ENCODE results near the gene ZFAND2B.
A peak's percentile ranks its signal among the peaks of the same experiment; 100 is the strongest.

ZFAND2B gene

GRCh38 chr2:219206328-219207133 lies at the start of gene ZFAND2B:
TSS of gene ZFAND2B (plus strand) at chr2:219206782. CDS start at chr2:219206988, 206 bp downstream.
- no peaks in the 10 kb centered on the region for H3K27me3 Mint-ChIP-seq
- peaks cover 14% of the 10 kb centered on the region for H3K4me1 Mint-ChIP-seq
- H3K36me3 Mint-ChIP-seq: peaks cover 13% of the 10 kb centered on the region
- H3K27ac Mint-ChIP-seq: peak within 1 kb of the TSS; percentile 81
- H3K4me3 Mint-ChIP-seq: peak within 1 kb of the TSS; percentile 80
- peak; percentile 99 for ATAC-seq
- no peaks in the 10 kb centered on the region for H3K9me3 Mint-ChIP-seq

- H3K4me1 Mint-ChIP-seq: peaks cover 28% of the 10 kb centered on the region
- no peak overlapping the region for H3K4me3 Mint-ChIP-seq
- no peak for ATAC-seq
- no peaks in the 10 kb centered on the region for H3K9me3 Mint-ChIP-seq
- no peak overlapping the region for H3K27ac Mint-ChIP-seq
- peaks cover 30% of the 10 kb centered on the region for H3K36me3 Mint-ChIP-seq
- no peaks in the 10 kb centered on the region for H3K27me3 Mint-ChIP-seq
Observed at GRCh38 chr2:219157396-219157795, 49.2 kb upstream of the ZFAND2B start.

- H3K9me3 Mint-ChIP-seq: no peaks in the 10 kb centered on the region
- H3K4me3 Mint-ChIP-seq: no peak overlapping the region
- peaks cover 31% of the 10 kb centered on the region for H3K36me3 Mint-ChIP-seq
- no peaks in the 10 kb centered on the region for H3K27me3 Mint-ChIP-seq
- ATAC-seq: no peak
- H3K4me1 Mint-ChIP-seq: peaks cover 28% of the 10 kb centered on the region
- H3K27ac Mint-ChIP-seq: no peak overlapping the region
Observed at GRCh38 chr2:219158025-219158424, 48.6 kb upstream of the ZFAND2B start.

- Mint-ChIP-seq H3K4me1 (peaks cover 28% of the 10 kb centered on the region), H3K4me3 (no peak overlapping the region), H3K27ac (no peak overlapping the region), H3K27me3 (no peaks in the 10 kb centered on the region), H3K9me3 (no peaks in the 10 kb centered on the region), H3K36me3 (peaks cover 29% of the 10 kb centered on the region)
- ATAC-seq: no peak
Observed at GRCh38 chr2:219158586-219158985, 48.0 kb upstream of the ZFAND2B start.

- Mint-ChIP-seq H3K36me3 (peaks cover 34% of the 10 kb centered on the region), H3K4me3 (peak overlapping the region; percentile 90), H3K9me3 (no peaks in the 10 kb centered on the region), H3K27me3 (no peaks in the 10 kb centered on the region), H3K27ac (peak overlapping the region; percentile 92), H3K4me1 (peaks cover 28% of the 10 kb centered on the region)
- no peak for ATAC-seq
Observed at GRCh38 chr2:219159771-219160185, 46.8 kb upstream of the ZFAND2B start.

- Mint-ChIP-seq H3K27ac (peak within 1 kb of the TSS; percentile 92), H3K36me3 (peaks cover 40% of the 10 kb centered on the region), H3K4me1 (peaks cover 28% of the 10 kb centered on the region), H3K9me3 (no peaks in the 10 kb centered on the region), H3K4me3 (peak within 1 kb of the TSS; percentile 90), H3K27me3 (no peaks in the 10 kb centered on the region)
- peak; percentile 94 for ATAC-seq
Observed at GRCh38 chr2:219160186-219161017, 46.2 kb upstream of the ZFAND2B start, which contains the start of gene NHEJ1. TSS of gene NHEJ1 (minus strand) at chr2:219160815. CDS start at chr2:219158362, 2,453 bp downstream.

GRCh38 chr2:219161097-219161496 lies 45.5 kb upstream of the ZFAND2B start:
- Mint-ChIP-seq H3K4me3 (peak overlapping the region; percentile 90), H3K36me3 (peaks cover 47% of the 10 kb centered on the region), H3K27me3 (no peaks in the 10 kb centered on the region), H3K4me1 (peaks cover 28% of the 10 kb centered on the region), H3K9me3 (no peaks in the 10 kb centered on the region), H3K27ac (peak overlapping the region; percentile 92)
- ATAC-seq: no peak

GRCh38 chr2:219163156-219163555 lies 43.4 kb upstream of the ZFAND2B start:
- no peaks in the 10 kb centered on the region for H3K27me3 Mint-ChIP-seq
- H3K4me3 Mint-ChIP-seq: no peak overlapping the region
- H3K27ac Mint-ChIP-seq: peak overlapping the region; percentile 4
- no peaks in the 10 kb centered on the region for H3K9me3 Mint-ChIP-seq
- peaks cover 33% of the 10 kb centered on the region for H3K4me1 Mint-ChIP-seq
- no peak for ATAC-seq
- peaks cover 34% of the 10 kb centered on the region for H3K36me3 Mint-ChIP-seq

GRCh38 chr2:219165058-219165911 lies 41.3 kb upstream of the ZFAND2B start:
- no peaks in the 10 kb centered on the region for H3K27me3 Mint-ChIP-seq
- H3K36me3 Mint-ChIP-seq: peaks cover 33% of the 10 kb centered on the region
- H3K4me3 Mint-ChIP-seq: no peak overlapping the region
- no peak for ATAC-seq
- H3K9me3 Mint-ChIP-seq: no peaks in the 10 kb centered on the region
- no peak overlapping the region for H3K27ac Mint-ChIP-seq
- peaks cover 21% of the 10 kb centered on the region for H3K4me1 Mint-ChIP-seq

- ATAC-seq: no peak
- peak overlapping the region; percentile 22 for H3K27ac Mint-ChIP-seq
- H3K4me3 Mint-ChIP-seq: no peak overlapping the region
- peaks cover 27% of the 10 kb centered on the region for H3K4me1 Mint-ChIP-seq
- peaks cover 48% of the 10 kb centered on the region for H3K36me3 Mint-ChIP-seq
- no peaks in the 10 kb centered on the region for H3K9me3 Mint-ChIP-seq
- H3K27me3 Mint-ChIP-seq: no peaks in the 10 kb centered on the region
Observed at GRCh38 chr2:219167997-219168396, 38.6 kb upstream of the ZFAND2B start.

GRCh38 chr2:219168526-219168925 lies 38.1 kb upstream of the ZFAND2B start:
- Mint-ChIP-seq H3K27ac (peak overlapping the region; percentile 22), H3K4me3 (no peak overlapping the region), H3K4me1 (peaks cover 32% of the 10 kb centered on the region), H3K36me3 (peaks cover 49% of the 10 kb centered on the region), H3K27me3 (no peaks in the 10 kb centered on the region), H3K9me3 (no peaks in the 10 kb centered on the region)
- ATAC-seq: no peak

GRCh38 chr2:219168932-219169331 lies 37.6 kb upstream of the ZFAND2B start:
- Mint-ChIP-seq H3K27me3 (no peaks in the 10 kb centered on the region), H3K4me3 (no peak overlapping the region), H3K27ac (peak overlapping the region; percentile 22), H3K36me3 (peaks cover 49% of the 10 kb centered on the region), H3K4me1 (peaks cover 35% of the 10 kb centered on the region), H3K9me3 (no peaks in the 10 kb centered on the region)
- no peak for ATAC-seq

GRCh38 chr2:219169930-219170654 lies 36.5 kb upstream of the ZFAND2B start, which contains the start of gene SLC23A3:
TSS of gene SLC23A3 (minus strand) at chr2:219170029. CDS start at chr2:219169984, 45 bp downstream.
- H3K27me3 Mint-ChIP-seq: no peaks in the 10 kb centered on the region
- peaks cover 46% of the 10 kb centered on the region for H3K4me1 Mint-ChIP-seq
- peak within 1 kb of the TSS; percentile 22 for H3K27ac Mint-ChIP-seq
- ATAC-seq: no peak
- peaks cover 52% of the 10 kb centered on the region for H3K36me3 Mint-ChIP-seq
- no peak within 1 kb of the TSS for H3K4me3 Mint-ChIP-seq
- H3K9me3 Mint-ChIP-seq: no peaks in the 10 kb centered on the region

- Mint-ChIP-seq H3K9me3 (no peaks in the 10 kb centered on the region), H3K27ac (peak overlapping the region; percentile 59), H3K27me3 (no peaks in the 10 kb centered on the region), H3K4me1 (peaks cover 57% of the 10 kb centered on the region), H3K4me3 (no peak overlapping the region), H3K36me3 (peaks cover 41% of the 10 kb centered on the region)
- no peak for ATAC-seq
Observed at GRCh38 chr2:219171231-219171651, 35.3 kb upstream of the ZFAND2B start.

All from stimulated activated memory B cell treated with anti-CD40 and anti-IgM and Interleukin-4, amounts not matched to agents 10 μg/mL and 1 μg/mL and 100 μg/mL, for 72 hours (primary cell).